GM23338 (cell line): ENCODE data around the gene ANO1.

Source experiments
- CREB1 ChIP-seq: fragments of 250-450 bp; sonication (Bioruptor Pico); IDR thresholded peaks from 2 replicates; pipeline ENCODE4 v1.5.0; 2020; ENCODE audit warnings: low read depth, mild to moderate bottlenecking, moderate library complexity
- CTCF ChIP-seq, 2 experiments: fragments of 200-600 bp in 1 of 2; sonication (generic) in 1 of 2; conservative IDR thresholded peaks; 2 replicates each; pipeline versions ENCODE4 v1.5.1 to v1.6.1; 2016 to 2017; ENCODE audit warnings: antibody characterized with exemption in 2 of 2, low read depth in 2 of 2, mild to moderate bottlenecking in 2 of 2, moderate library complexity in 1 of 2
- ETS1 ChIP-seq: IDR thresholded peaks from 2 replicates; pipeline ENCODE4 v1.6.1; 2016; ENCODE audit warnings: antibody characterized with exemption
- EZH2 ChIP-seq: fragments of 200-600 bp; sonication (generic); IDR thresholded peaks from one replicate; pipeline ENCODE4 v1.8.0; 2017; ENCODE audit warnings: antibody characterized with exemption, mild to moderate bottlenecking, low read depth; ENCODE audit not compliant: unreplicated experiment
- POLR2AphosphoS5 ChIP-seq: IDR thresholded peaks from 2 replicates; pipeline ENCODE4 v1.6.1; 2016; ENCODE audit warnings: antibody characterized with exemption, low read depth

- TF ChIP-seq CTCF (conservative IDR thresholded peaks at IDR 0.05; ENCODE audit: low read depth in 2 of 2) (no peak), EZH2 (no peak), CREB1 (CRISPR knock-in tag) (no peak), POLR2AphosphoS5 (no peak), ETS1 (no peak)
Observed at GRCh38 chr11:70203751-70204465, 125.8 kb downstream of the ANO1 start.
